ENCODE data around the gene ZNF879.
A peak's percentile ranks its signal among the peaks of the same experiment; 100 is the strongest.

The ZNF879 gene

DNA sequence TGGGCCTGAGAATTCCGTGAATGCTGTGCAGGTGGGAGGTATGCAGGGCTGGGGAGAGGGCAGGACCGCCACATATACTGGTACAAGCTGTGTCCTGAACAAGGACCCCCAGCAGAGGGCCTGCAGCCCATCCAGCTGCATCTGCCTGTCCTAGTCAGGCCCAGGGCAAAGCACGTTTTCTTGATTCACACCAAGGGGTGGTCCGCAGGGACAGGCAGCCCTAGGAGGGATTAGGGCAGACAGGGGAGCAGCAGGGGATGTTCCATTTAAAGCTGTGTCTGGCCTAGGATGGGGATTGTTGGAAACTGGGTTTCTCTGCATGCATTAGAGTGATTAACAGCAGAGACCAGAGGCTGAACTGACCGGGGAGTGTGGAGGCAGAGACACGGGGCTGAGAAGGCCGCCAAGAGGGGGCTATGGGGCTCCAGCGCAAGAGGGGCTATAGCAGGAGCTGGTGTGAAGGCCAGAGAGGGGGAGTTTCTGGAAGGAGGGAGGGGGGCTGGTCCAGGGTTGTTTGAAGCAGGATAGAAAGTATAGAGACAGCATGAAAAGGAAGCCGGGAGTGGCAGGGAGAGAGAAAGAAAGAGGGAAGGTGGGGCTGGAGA is 31.2 kb upstream of the ZNF879 start:
- Histone ChIP-seq H3K36me3 (ENCODE audit: control insufficient read depth, low read depth, low read length) (no peaks in the 10 kb centered on the region), H3K4me3 (ENCODE audit: low read length) (no peak overlapping the region), H3K9me3 (ENCODE audit: control insufficient read depth, low read depth, low read length) (no peaks in the 10 kb centered on the region), H3K27me3 (ENCODE audit: control insufficient read depth, insufficient read depth, low read length) (peaks cover 51% of the 10 kb centered on the region), H3K9ac (ENCODE audit: low read length) (no peak overlapping the region), H3K4me1 (ENCODE audit: control insufficient read depth, low read depth, low read length) (peaks cover 4% of the 10 kb centered on the region), H3K27ac (ENCODE audit: low read length) (no peak overlapping the region)

GRCh38 chr5:178993236-178993765 is 30.3 kb upstream of the ZNF879 start:
- no peak overlapping the region for H3K4me3 ChIP-seq (ENCODE audit: low read length)

DNA sequence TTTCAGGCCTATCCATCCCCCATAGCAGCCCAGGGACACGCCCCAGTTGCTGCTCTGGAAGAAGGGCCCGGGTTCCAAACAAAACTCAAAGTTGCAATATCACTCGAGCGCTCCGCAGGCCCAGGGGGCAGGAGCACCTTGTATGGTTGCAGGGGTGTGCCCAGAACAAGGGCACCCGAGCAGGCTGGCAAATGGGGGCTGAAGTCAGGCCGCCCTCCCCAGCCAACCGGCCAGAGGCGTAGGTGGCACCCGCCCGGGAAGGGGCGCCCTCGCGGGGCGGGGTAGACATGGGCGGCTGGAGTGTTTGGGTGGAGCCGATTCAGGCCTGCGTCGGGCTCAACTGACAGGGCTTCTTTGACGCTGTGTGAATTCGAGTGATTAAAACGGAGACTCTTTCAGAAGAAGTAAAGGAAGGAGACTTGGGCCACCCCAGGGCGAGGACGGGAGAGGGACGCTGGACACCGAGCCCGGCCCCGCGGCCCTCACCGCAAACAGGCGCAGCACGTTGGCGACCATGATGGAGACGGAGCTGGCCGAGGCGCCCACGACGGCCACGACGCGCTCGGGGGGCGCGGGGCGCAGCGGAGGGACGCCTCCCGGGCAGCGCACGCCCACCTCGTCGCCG is 29.5 kb upstream of the ZNF879 start:
- H3K27me3 ChIP-seq (ENCODE audit: control insufficient read depth, insufficient read depth, low read length), result peaks cover 55% of the 10 kb centered on the region
- H3K9me3 ChIP-seq (ENCODE audit: control insufficient read depth, low read depth, low read length), result no peaks in the 10 kb centered on the region
- no peaks in the 10 kb centered on the region for H3K36me3 ChIP-seq (ENCODE audit: control insufficient read depth, low read depth, low read length)
- peak overlapping the region; percentile 35 for H3K4me3 ChIP-seq (ENCODE audit: low read length)
- no peak overlapping the region for H3K9ac ChIP-seq (ENCODE audit: low read length)
- H3K4me1 ChIP-seq (ENCODE audit: control insufficient read depth, low read depth, low read length), result peaks cover 4% of the 10 kb centered on the region
- H3K27ac ChIP-seq (ENCODE audit: low read length), result no peak overlapping the region

More at GRCh38 chr5:178993236-178993765, 30.3 kb upstream of the ZNF879 start:
- H3K36me3 ChIP-seq (ENCODE audit: control insufficient read depth, low read depth, low read length), result no peaks in the 10 kb centered on the region
- H3K27me3 ChIP-seq (ENCODE audit: control insufficient read depth, insufficient read depth, low read length), result peaks cover 55% of the 10 kb centered on the region
- no peak overlapping the region for H3K27ac ChIP-seq (ENCODE audit: low read length)
- peaks cover 4% of the 10 kb centered on the region for H3K4me1 ChIP-seq (ENCODE audit: control insufficient read depth, low read depth, low read length)
- H3K9me3 ChIP-seq (ENCODE audit: control insufficient read depth, low read depth, low read length), result no peaks in the 10 kb centered on the region
- H3K9ac ChIP-seq (ENCODE audit: low read length), result no peak overlapping the region

DNA sequence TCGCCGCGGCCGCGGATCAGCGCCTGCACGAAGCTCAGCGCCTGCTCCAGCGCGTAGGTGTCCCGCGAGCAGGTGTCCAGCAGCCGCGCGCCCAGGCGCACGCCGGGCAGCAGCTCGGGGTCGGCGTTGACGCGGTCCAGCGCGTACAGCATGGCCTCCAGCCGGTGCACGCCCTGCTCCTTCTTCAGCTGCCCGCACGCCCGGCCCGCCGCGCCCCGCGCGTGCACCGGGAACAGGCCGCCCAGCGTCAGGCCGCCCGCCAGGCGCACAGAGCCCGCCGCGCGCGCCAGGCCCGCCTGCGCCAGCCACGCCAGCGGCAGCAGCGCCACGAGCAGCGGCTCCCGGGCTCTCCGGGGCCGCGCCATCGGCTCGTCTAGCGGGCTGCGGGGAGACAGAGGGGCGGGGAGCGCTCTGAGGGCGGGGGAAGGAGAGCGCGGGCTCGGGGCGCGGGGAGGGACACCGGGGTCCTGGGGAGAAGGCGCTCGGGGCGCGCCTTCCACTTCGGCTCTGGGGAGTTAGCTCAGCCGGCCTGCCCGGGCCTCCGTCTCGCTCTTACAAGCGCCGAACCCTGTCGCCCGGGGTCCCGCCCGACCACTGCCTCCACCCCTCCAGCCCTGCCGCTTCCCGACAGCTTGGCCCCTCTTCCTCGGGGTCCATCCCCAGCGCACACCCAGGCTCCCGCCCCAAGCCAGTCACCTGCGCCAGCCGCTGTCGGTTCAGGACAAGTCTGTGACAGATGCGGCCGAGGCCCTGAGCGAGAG is 28.8 kb upstream of the ZNF879 start, which contains the start of gene GRM6:
Gene GRM6, minus strand, starts transcription at position 741 of the 761 bp plus-strand sequence. Its CDS starts 376 bp downstream, at position 365.
- Histone ChIP-seq H3K36me3 (ENCODE audit: control insufficient read depth, low read depth, low read length) (no peaks in the 10 kb centered on the region), H3K9ac (ENCODE audit: low read length) (no peak within 1 kb of the TSS), H3K9me3 (ENCODE audit: control insufficient read depth, low read depth, low read length) (no peaks in the 10 kb centered on the region), H3K4me3 (ENCODE audit: low read length) (peak within 1 kb of the TSS; percentile 37), H3K27me3 (ENCODE audit: control insufficient read depth, insufficient read depth, low read length) (peaks cover 55% of the 10 kb centered on the region), H3K4me1 (ENCODE audit: control insufficient read depth, low read depth, low read length) (peaks cover 4% of the 10 kb centered on the region), H3K27ac (ENCODE audit: low read length) (no peak within 1 kb of the TSS)

DNA sequence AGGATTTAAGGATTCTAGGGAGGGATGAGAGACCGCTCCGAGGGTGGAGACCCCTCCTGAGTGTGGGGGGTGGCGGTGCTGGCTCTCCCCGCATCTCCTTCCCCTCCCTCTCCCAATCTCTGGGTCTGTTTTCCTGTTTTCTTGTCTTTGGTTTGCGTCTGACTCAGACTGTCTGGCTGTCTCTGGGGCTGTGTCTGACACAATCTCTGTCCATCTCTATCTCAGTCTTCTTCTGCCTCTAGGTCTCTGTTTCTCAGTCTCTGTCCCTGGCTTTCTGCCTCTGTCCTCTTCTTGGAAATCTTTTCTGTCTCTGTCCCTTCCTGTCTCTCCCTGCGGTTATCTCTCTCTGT is 28.3 kb upstream of the ZNF879 start:
- no peaks in the 10 kb centered on the region for H3K36me3 ChIP-seq (ENCODE audit: control insufficient read depth, low read depth, low read length)
- H3K9ac ChIP-seq (ENCODE audit: low read length), result no peak overlapping the region
- no peak overlapping the region for H3K27ac ChIP-seq (ENCODE audit: low read length)
- H3K4me3 ChIP-seq (ENCODE audit: low read length), result peak overlapping the region; percentile 37
- peaks cover 55% of the 10 kb centered on the region for H3K27me3 ChIP-seq (ENCODE audit: control insufficient read depth, insufficient read depth, low read length)
- H3K9me3 ChIP-seq (ENCODE audit: control insufficient read depth, low read depth, low read length), result peaks cover under 1% of the 10 kb centered on the region
- H3K4me1 ChIP-seq (ENCODE audit: control insufficient read depth, low read depth, low read length), result peaks cover 4% of the 10 kb centered on the region

GRCh38 chr5:178996156-178996555 is 27.4 kb upstream of the ZNF879 start:
- H3K36me3 ChIP-seq (ENCODE audit: control insufficient read depth, low read depth, low read length), result no peaks in the 10 kb centered on the region
- no peak overlapping the region for H3K9ac ChIP-seq (ENCODE audit: low read length)
- peaks cover 55% of the 10 kb centered on the region for H3K27me3 ChIP-seq (ENCODE audit: control insufficient read depth, insufficient read depth, low read length)
- no peak overlapping the region for H3K4me3 ChIP-seq (ENCODE audit: low read length)
- H3K9me3 ChIP-seq (ENCODE audit: control insufficient read depth, low read depth, low read length), result peaks cover 7% of the 10 kb centered on the region
- H3K4me1 ChIP-seq (ENCODE audit: control insufficient read depth, low read depth, low read length), result peaks cover 4% of the 10 kb centered on the region
- H3K27ac ChIP-seq (ENCODE audit: low read length), result no peak overlapping the region

DNA sequence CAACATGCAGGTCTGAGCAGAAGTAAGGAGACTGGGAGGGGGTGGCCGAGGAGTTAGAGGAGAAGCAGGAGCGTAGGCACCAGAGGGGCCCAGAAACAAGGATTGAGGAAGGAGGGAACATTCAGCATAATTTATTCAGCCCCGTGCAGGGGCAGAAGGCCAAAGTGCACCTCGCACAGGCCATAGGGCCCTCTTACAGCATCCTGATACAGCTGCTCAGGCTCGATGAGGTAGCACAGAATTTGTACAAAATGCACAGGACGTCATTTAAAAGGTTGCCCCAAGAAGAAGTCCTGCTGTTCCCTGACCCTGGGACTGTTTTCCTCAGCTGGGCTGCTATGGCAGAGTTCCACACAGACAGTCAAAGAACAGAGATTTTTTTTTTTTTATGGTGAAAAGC is 26.4 kb upstream of the ZNF879 start:
- H3K9ac ChIP-seq (ENCODE audit: low read length), result no peak overlapping the region
- no peak overlapping the region for H3K27ac ChIP-seq (ENCODE audit: low read length)
- H3K36me3 ChIP-seq (ENCODE audit: control insufficient read depth, low read depth, low read length), result no peaks in the 10 kb centered on the region
- peaks cover 4% of the 10 kb centered on the region for H3K4me1 ChIP-seq (ENCODE audit: control insufficient read depth, low read depth, low read length)
- H3K27me3 ChIP-seq (ENCODE audit: control insufficient read depth, insufficient read depth, low read length), result peaks cover 54% of the 10 kb centered on the region
- H3K9me3 ChIP-seq (ENCODE audit: control insufficient read depth, low read depth, low read length), result peaks cover 10% of the 10 kb centered on the region
- H3K4me3 ChIP-seq (ENCODE audit: low read length), result no peak overlapping the region

DNA sequence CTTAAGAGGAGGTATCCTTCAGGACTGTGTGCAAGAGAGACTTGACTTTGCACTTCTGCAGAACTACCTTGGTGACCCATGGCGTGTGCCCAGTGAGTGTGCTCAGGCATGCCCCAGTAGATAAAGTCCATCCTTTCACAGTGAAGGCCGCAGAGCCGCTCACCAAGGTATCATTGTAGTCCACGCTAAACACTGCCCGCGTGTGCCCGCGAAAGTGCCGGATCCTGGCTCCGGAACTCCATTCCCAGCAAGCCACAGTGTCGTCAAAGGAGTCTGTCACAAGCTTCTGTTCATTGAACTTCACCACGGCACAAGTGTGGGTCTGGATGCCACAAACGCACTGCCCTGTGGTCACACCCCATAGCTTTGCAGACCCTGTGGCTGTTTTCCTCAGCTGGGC is 25.2 kb upstream of the ZNF879 start:
- Histone ChIP-seq H3K4me1 (ENCODE audit: control insufficient read depth, low read depth, low read length) (peaks cover 4% of the 10 kb centered on the region), H3K9me3 (ENCODE audit: control insufficient read depth, low read depth, low read length) (peaks cover 14% of the 10 kb centered on the region), H3K36me3 (ENCODE audit: control insufficient read depth, low read depth, low read length) (no peaks in the 10 kb centered on the region), H3K27ac (ENCODE audit: low read length) (no peak overlapping the region), H3K4me3 (ENCODE audit: low read length) (no peak overlapping the region), H3K9ac (ENCODE audit: low read length) (no peak overlapping the region), H3K27me3 (ENCODE audit: control insufficient read depth, insufficient read depth, low read length) (peaks cover 42% of the 10 kb centered on the region)

- Histone ChIP-seq H3K4me1 (ENCODE audit: control insufficient read depth, low read depth, low read length) (no peaks in the 10 kb centered on the region), H3K9me3 (ENCODE audit: control insufficient read depth, low read depth, low read length) (peaks cover 54% of the 10 kb centered on the region), H3K4me3 (ENCODE audit: low read length) (no peak overlapping the region), H3K27me3 (ENCODE audit: control insufficient read depth, insufficient read depth, low read length) (no peaks in the 10 kb centered on the region), H3K36me3 (ENCODE audit: control insufficient read depth, low read depth, low read length) (no peaks in the 10 kb centered on the region), H3K27ac (ENCODE audit: low read length) (no peak overlapping the region), H3K9ac (ENCODE audit: low read length) (no peak overlapping the region)
Measured at GRCh38 chr5:179006564-179006963, 17.0 kb upstream of the ZNF879 start.

DNA sequence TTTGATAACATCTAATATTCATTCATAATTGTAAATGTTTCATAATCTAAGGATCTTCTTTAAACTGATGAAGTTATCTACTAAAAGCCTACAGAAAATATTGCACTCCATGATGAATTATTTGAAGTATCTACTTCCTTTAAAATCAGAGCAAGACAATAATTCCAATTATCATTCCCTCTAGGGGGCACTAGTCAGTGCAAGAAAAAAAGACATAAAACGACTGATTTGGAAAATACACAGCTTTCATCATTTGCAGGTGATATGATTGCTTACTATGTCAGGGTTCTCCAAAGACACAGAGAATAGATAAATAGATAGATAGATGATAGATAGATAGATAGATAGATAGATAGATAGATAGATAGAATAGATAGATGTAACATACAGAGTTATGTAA is 14.9 kb upstream of the ZNF879 start:
- H3K9ac ChIP-seq (ENCODE audit: low read length), result no peak overlapping the region

DNA sequence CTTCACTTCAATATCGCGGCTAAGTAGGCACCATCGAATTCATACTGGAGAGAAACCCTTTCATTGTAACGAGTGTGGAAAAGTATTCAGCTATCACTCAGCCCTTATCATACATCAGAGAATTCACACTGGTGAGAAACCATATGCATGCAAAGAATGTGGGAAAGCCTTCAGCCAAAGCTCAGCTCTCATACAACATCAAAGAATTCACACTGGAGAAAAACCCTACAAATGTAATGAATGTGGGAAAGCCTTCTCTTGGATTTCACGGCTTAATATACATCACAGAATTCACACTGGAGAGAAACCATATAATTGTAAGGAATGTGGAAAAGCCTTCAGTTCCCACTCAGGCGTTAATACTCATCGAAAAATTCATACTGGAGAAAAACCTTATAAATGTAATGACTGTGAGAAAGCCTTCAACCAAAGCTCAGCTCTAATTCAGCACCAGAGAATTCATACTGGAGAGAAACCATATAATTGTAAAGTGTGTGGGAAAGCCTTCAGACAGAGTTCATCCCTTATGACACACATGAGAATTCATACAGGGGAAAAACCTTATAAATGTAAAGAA is 9.5 kb downstream of the ZNF879 start:
- H3K4me3 ChIP-seq (ENCODE audit: low read length), result no peak overlapping the region
- H3K27me3 ChIP-seq (ENCODE audit: control insufficient read depth, insufficient read depth, low read length), result no peaks in the 10 kb centered on the region
- H3K4me1 ChIP-seq (ENCODE audit: control insufficient read depth, low read depth, low read length), result no peaks in the 10 kb centered on the region
- peaks cover 88% of the 10 kb centered on the region for H3K9me3 ChIP-seq (ENCODE audit: control insufficient read depth, low read depth, low read length)
- H3K27ac ChIP-seq (ENCODE audit: low read length), result no peak overlapping the region
- no peak overlapping the region for H3K9ac ChIP-seq (ENCODE audit: low read length)
- H3K36me3 ChIP-seq (ENCODE audit: control insufficient read depth, low read depth, low read length), result peaks cover 25% of the 10 kb centered on the region

More for the DNA sequence above, 14.9 kb upstream of the ZNF879 start:
- Histone ChIP-seq H3K27ac (ENCODE audit: low read length) (no peak overlapping the region), H3K36me3 (ENCODE audit: control insufficient read depth, low read depth, low read length) (no peaks in the 10 kb centered on the region), H3K27me3 (ENCODE audit: control insufficient read depth, insufficient read depth, low read length) (no peaks in the 10 kb centered on the region), H3K4me3 (ENCODE audit: low read length) (no peak overlapping the region), H3K4me1 (ENCODE audit: control insufficient read depth, low read depth, low read length) (no peaks in the 10 kb centered on the region), H3K9me3 (ENCODE audit: control insufficient read depth, low read depth, low read length) (peaks cover 57% of the 10 kb centered on the region)
